ENCODE results near the gene INPP5K.

GRCh38 chr17:1512351-1512750 is 4.1 kb downstream of the INPP5K start:
- no peak for TF ChIP-seq CTCF (IDR thresholded peaks at IDR 0.05)
- TF ChIP-seq ZFX (IDR thresholded peaks at IDR 0.05; ENCODE audit: borderline replicate concordance) = no peak
